ENCODE results near the gene SACS.

SACS gene

GRCh38 chr13:23469951-23470421 is 36.5 kb upstream of the SACS start:
- no peak overlapping the region for H3K4me3 ChIP-seq (ENCODE audit: low read depth, low read length)
- no peak for DNase-seq (ENCODE audit: low read depth)
- in situ Hi-C loops (cut with HindIII; ENCODE audit: low sequenced_read_pairs) = loop anchor here (25.0 kb wide), 1 partner anchor 392 kb away; no protein-coding TSS in a partner anchor
- no peak for TF ChIP-seq CTCF (IDR thresholded peaks at IDR 0.05; ENCODE audit: low read depth, low read length, missing control alignments)

GRCh38 chr13:23468811-23469210 is 35.3 kb upstream of the SACS start:
- in situ Hi-C loops (cut with HindIII; ENCODE audit: low sequenced_read_pairs) = loop anchor here (25.0 kb wide), 1 partner anchor 393 kb away; no protein-coding TSS in a partner anchor
- no peak for DNase-seq (ENCODE audit: low read depth)
- no peak overlapping the region for H3K4me3 ChIP-seq (ENCODE audit: low read depth, low read length)
- no peak for TF ChIP-seq CTCF (IDR thresholded peaks at IDR 0.05; ENCODE audit: low read depth, low read length, missing control alignments)

GRCh38 chr13:23467932-23468278 is 34.4 kb upstream of the SACS start:
- H3K4me3 ChIP-seq (ENCODE audit: low read depth, low read length) = no peak overlapping the region
- no peak for DNase-seq (ENCODE audit: low read depth)
- no peak for TF ChIP-seq CTCF (IDR thresholded peaks at IDR 0.05; ENCODE audit: low read depth, low read length, missing control alignments)
- in situ Hi-C loops (cut with HindIII; ENCODE audit: low sequenced_read_pairs) = loop anchor here (25.0 kb wide), 1 partner anchor 394 kb away; no protein-coding TSS in a partner anchor

- no peak for DNase-seq (ENCODE audit: low read depth)
- in situ Hi-C loops (cut with HindIII; ENCODE audit: low sequenced_read_pairs) = loop anchor here (25.0 kb wide), 1 partner anchor 395 kb away; no protein-coding TSS in a partner anchor
- no peak for TF ChIP-seq CTCF (IDR thresholded peaks at IDR 0.05; ENCODE audit: low read depth, low read length, missing control alignments)
- no peak overlapping the region for H3K4me3 ChIP-seq (ENCODE audit: low read depth, low read length)
Observed at GRCh38 chr13:23467048-23467931, 33.8 kb upstream of the SACS start.

GRCh38 chr13:23466144-23467002 is 32.9 kb upstream of the SACS start:
- in situ Hi-C loops (cut with HindIII; ENCODE audit: low sequenced_read_pairs) = loop anchor here (25.0 kb wide), 1 partner anchor 396 kb away; no protein-coding TSS in a partner anchor
- H3K4me3 ChIP-seq (ENCODE audit: low read depth, low read length) = peak overlapping the region; percentile 36
- DNase-seq (ENCODE audit: low read depth) = peak; percentile 67
- TF ChIP-seq CTCF (IDR thresholded peaks at IDR 0.05; ENCODE audit: low read depth, low read length, missing control alignments) = peak; percentile 58

GRCh38 chr13:23463661-23464060 is 30.2 kb upstream of the SACS start:
- in situ Hi-C loops (cut with HindIII; ENCODE audit: low sequenced_read_pairs) = loop anchor here (25.0 kb wide), 1 partner anchor 399 kb away; no protein-coding TSS in a partner anchor
- TF ChIP-seq CTCF (IDR thresholded peaks at IDR 0.05; ENCODE audit: low read depth, low read length, missing control alignments) = no peak
- no peak overlapping the region for H3K4me3 ChIP-seq (ENCODE audit: low read depth, low read length)
- DNase-seq (ENCODE audit: low read depth) = no peak

Measured in astrocyte of the cerebellum (primary cell).